OCI-LY3 (cell line): ENCODE results near the gene SSBP4.

ENCODE experiments used
- H2AFZ ChIP-seq: fragments of 200-600, 300-600 bp; shearing (Covaris generic); 2 replicates; pipeline ENCODE4 v1.6.0; 2014; ENCODE audit warnings: antibody characterized with exemption, low read depth, low read length
- H3K27ac ChIP-seq: fragments of 200-600, 300-600 bp; sonication (generic); 2 replicates; pipeline ENCODE4 v1.5.1; 2014; ENCODE audit warnings: mild to moderate bottlenecking, low read length, moderate library complexity, mixed read lengths
- H3K27me3 ChIP-seq: fragments of 200-600, 300-600 bp; sonication (generic); 2 replicates; pipeline ENCODE4 v1.6.1; 2014; ENCODE audit warnings: low read depth, low read length, mixed read lengths
- H3K36me3 ChIP-seq: fragments of 200-600, 300-600 bp; sonication (generic); replicated peaks from 2 replicates; pipeline ENCODE3; 2014; ENCODE audit warnings: low read depth, low read length, mixed read lengths
- H3K4me1 ChIP-seq: fragments of 300-600, 200-600 bp; sonication (generic); 2 replicates; pipeline ENCODE4 v1.6.1; 2014; ENCODE audit warnings: low read length, mixed read lengths
- H3K4me2 ChIP-seq: fragments of 200-600, 300-600 bp; sonication (generic); 2 replicates; pipeline ENCODE4 v1.6.1; 2014; ENCODE audit warnings: low read length, mixed read lengths
- H3K4me3 ChIP-seq: fragments of 300-600, 200-600 bp; sonication (generic); 2 replicates; pipeline ENCODE4 v1.5.1; 2014; ENCODE audit warnings: antibody characterized with exemption, mild to moderate bottlenecking, low read length, moderate library complexity
- H3K79me2 ChIP-seq: fragments of 300-600, 200-600 bp; shearing (Covaris generic); 2 replicates; pipeline ENCODE4 v1.6.1; 2014; ENCODE audit warnings: mild to moderate bottlenecking, low read length, mixed read lengths
- H3K9ac ChIP-seq: fragments of 300-600, 200-600 bp; shearing (Covaris generic); 2 replicates; pipeline ENCODE4 v1.6.0; 2014; ENCODE audit warnings: mild to moderate bottlenecking, low read length, moderate library complexity
- H3K9me3 ChIP-seq: fragments of 200-600, 300-600 bp; shearing (Covaris generic); 2 replicates; pipeline ENCODE4 v1.6.1; 2014; ENCODE audit warnings: low read length, mixed read lengths; ENCODE audit not compliant: insufficient read depth
- H4K20me1 ChIP-seq: fragments of 200-600, 300-600 bp; sonication (generic); 2 replicates; pipeline ENCODE4 v1.6.1; 2016; ENCODE audit warnings: low read length, mixed read lengths; ENCODE audit not compliant: insufficient read depth
- EZH2phosphoT487 ChIP-seq: fragments of 200-600 bp; shearing (Covaris generic); IDR thresholded peaks from 2 replicates; pipeline ENCODE4 v1.6.1; 2018; ENCODE audit warnings: antibody characterized with exemption, mixed run types, low read depth
- TF ChIP-seq, protein P1 (sequence below): fragments of 200-600, 300-600 bp; sonication (generic); IDR thresholded peaks from 2 replicates; pipeline ENCODE4 v1.5.1; 2014; ENCODE audit warnings: antibody characterized with exemption, low read length, low read depth

SSBP4 gene

DNA sequence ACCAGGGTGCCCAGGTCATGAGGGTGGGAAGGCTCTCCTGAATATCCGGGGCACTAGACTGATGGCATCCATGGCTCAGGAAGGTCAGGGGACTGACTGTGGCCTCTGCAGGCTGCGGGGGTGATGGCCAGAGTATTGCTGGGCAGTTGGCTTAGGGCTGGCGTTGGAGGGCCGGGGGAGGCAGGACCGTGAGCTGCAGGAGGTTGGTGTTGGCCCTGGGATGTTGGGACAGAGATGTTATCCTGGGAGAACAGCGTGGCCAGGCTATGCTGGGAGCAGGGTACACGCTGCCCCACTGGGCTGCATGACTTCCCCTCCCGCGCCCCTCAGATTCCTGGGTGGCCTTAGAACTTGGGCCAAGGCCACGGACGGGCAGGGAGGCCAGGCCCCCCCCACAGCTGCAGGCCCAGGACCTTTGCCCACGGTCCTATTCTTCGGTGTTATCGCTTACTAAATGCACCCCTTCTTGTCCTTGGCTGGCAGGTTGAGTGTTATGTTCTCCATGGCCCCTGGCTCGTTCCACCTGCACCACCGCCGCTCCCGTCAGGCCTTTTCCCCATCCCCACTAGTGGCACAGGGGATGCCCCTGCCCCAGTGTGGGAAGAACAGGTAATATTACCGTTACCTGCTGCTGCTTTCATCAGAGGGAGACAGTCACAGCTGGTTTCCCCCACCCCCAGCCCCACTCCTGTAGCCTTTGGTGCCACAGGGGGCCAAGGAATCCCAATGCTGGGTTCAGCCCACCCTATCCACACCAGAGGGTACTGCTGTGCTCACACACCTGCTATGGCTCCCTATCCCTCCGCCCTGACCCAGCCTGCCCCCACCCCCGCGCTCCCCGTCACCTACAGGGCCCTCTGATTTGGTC is 22.0 kb downstream of the SSBP4 start:
- peaks cover 25% of the 10 kb centered on the region; the same call in 1 of the 2 replicates for H4K20me1 ChIP-seq
- no peaks in the 10 kb centered on the region for H3K27me3 ChIP-seq
- no peaks in the 10 kb centered on the region for H3K9me3 ChIP-seq
- H3K36me3 ChIP-seq = peaks cover 42% of the 10 kb centered on the region
- no peak overlapping the region for H2AFZ ChIP-seq
- H3K4me1 ChIP-seq = peaks cover 10% of the 10 kb centered on the region
- TF ChIP-seq EZH2phosphoT487 = no peak
- TF ChIP-seq, protein P1, sequence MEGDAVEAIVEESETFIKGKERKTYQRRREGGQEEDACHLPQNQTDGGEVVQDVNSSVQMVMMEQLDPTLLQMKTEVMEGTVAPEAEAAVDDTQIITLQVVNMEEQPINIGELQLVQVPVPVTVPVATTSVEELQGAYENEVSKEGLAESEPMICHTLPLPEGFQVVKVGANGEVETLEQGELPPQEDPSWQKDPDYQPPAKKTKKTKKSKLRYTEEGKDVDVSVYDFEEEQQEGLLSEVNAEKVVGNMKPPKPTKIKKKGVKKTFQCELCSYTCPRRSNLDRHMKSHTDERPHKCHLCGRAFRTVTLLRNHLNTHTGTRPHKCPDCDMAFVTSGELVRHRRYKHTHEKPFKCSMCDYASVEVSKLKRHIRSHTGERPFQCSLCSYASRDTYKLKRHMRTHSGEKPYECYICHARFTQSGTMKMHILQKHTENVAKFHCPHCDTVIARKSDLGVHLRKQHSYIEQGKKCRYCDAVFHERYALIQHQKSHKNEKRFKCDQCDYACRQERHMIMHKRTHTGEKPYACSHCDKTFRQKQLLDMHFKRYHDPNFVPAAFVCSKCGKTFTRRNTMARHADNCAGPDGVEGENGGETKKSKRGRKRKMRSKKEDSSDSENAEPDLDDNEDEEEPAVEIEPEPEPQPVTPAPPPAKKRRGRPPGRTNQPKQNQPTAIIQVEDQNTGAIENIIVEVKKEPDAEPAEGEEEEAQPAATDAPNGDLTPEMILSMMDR = no peak
- no peak overlapping the region for H3K4me3 ChIP-seq
- no peak overlapping the region for H3K27ac ChIP-seq
- H3K9ac ChIP-seq = no peak overlapping the region
- no peak overlapping the region for H3K4me2 ChIP-seq
- peaks cover 4% of the 10 kb centered on the region; the same call in 1 of the 2 replicates for H3K79me2 ChIP-seq

DNA sequence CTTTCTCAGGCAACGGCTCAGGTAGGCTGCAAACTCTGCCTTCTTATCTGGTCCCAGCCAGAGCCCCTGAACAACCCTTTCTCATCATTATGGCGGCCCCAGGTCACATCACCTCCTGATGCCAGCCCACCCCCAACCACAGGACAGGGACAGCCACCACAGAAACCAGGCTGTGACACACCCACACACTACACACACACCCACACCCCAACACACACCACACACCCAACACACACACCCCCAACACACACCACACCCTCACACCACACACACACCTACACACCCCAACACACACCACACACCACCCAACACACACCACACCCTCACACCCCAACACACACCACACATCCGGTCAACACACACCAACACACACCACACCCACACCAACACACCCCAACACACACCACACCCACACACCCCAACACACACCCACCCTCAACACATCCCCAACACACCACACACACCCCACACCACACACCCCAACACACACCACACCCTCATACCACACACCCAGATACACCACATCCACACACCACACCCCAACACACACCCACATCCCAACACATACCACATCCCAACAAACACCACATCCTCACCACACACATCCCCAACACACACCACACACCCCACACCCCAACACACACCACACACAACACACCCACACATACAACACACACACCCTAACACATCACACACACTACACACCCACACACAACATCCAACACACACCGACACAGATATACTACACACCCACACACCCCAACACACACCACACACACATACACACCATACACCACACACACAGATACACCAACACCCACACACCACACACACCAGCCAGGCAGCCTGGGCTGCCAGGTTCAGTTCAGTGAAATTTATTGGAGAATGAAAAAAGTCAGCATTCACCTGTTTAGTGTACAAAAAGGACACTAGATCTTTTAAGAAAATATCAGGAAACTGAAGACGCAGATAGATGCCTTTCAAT is 22.9 kb downstream of the SSBP4 start:
- Histone ChIP-seq H3K4me3 (no peak overlapping the region), H2AFZ (no peak overlapping the region), H3K27ac (no peak overlapping the region), H3K36me3 (peaks cover 47% of the 10 kb centered on the region), H3K4me1 (peaks cover 10% of the 10 kb centered on the region), H3K9ac (no peak overlapping the region), H3K9me3 (no peaks in the 10 kb centered on the region), H3K27me3 (no peaks in the 10 kb centered on the region), H3K4me2 (no peak overlapping the region), H3K79me2 (peaks cover 4% of the 10 kb centered on the region; the same call in 1 of the 2 replicates), H4K20me1 (peaks cover 25% of the 10 kb centered on the region; the same call in 1 of the 2 replicates)
- no peak for TF ChIP-seq EZH2phosphoT487
- TF ChIP-seq, protein P1 = no peak

DNA sequence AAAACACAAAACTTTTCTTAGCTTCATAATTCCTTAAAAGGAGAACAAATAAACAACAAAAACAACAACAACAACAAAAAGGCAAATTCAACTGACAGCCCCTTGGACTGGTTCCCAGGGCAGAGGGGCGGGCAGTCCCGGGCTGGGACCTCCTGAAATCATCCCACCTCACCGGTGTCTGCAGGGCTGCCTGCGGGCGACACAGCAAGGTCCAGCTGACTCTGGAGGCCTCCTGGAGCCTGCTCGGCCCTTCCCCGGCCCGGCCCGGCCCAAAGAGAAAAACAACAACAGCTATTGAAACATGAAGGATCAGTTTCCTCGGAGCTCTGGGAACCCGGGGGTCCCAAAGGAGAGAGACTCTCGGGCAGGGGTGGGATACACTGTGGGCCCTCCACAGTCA is 23.7 kb downstream of the SSBP4 start:
- Histone ChIP-seq H2AFZ (no peak overlapping the region), H4K20me1 (peaks cover 30% of the 10 kb centered on the region; the same call in 1 of the 2 replicates), H3K79me2 (peaks cover 4% of the 10 kb centered on the region; the same call in 1 of the 2 replicates), H3K27ac (no peak overlapping the region), H3K4me1 (peaks cover 10% of the 10 kb centered on the region), H3K27me3 (no peaks in the 10 kb centered on the region), H3K9me3 (no peaks in the 10 kb centered on the region), H3K9ac (no peak overlapping the region), H3K36me3 (peaks cover 49% of the 10 kb centered on the region), H3K4me2 (no peak overlapping the region), H3K4me3 (no peak overlapping the region)
- TF ChIP-seq, protein P1 = no peak
- TF ChIP-seq EZH2phosphoT487 = no peak
